ENCODE measurements around the gene SLC34A3. TPM values are rescaled to one million over a fixed set of nuclear protein-coding genes. Genes with fewer than 3 reads are reported as not detected.

SLC34A3 gene
- total RNA-seq, 4 donors from 2014 or later, result not detected

DNA sequence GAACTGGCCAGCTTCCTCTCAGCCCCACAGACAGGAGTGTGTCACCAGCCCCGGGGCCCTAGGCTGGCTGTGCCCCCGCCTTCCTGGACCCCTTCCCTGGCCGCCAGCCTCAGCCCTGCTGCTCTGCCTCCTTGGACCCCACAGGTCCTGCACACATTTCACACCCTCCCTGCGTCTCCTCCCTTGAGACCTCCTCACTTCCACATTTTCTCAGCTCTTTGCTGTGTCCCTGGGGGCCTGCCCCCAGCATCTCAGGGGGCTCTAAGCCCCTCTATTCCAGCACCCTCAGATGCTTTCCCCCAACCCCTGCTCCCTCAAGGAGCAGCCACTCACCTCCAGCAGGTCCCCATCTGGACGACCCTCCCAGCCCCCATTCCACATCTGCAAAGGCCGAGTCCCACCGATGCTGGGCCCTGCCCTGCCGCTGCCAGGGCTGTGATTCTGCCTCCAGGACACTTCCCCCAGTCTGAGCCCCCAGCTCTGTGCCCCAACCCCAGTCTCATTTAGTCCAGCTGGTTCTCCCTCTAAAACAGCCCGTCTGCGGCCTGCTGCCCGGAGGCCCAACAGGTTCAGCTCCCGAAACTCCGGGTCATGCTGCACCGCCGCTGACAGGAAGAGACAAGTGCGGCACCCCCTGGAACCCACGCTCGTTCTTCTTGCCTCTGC, 4.2 kb downstream of the SLC34A3 start:
- TF ChIP-seq, protein P1, sequence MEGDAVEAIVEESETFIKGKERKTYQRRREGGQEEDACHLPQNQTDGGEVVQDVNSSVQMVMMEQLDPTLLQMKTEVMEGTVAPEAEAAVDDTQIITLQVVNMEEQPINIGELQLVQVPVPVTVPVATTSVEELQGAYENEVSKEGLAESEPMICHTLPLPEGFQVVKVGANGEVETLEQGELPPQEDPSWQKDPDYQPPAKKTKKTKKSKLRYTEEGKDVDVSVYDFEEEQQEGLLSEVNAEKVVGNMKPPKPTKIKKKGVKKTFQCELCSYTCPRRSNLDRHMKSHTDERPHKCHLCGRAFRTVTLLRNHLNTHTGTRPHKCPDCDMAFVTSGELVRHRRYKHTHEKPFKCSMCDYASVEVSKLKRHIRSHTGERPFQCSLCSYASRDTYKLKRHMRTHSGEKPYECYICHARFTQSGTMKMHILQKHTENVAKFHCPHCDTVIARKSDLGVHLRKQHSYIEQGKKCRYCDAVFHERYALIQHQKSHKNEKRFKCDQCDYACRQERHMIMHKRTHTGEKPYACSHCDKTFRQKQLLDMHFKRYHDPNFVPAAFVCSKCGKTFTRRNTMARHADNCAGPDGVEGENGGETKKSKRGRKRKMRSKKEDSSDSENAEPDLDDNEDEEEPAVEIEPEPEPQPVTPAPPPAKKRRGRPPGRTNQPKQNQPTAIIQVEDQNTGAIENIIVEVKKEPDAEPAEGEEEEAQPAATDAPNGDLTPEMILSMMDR (IDR thresholded peaks at IDR 0.05; ENCODE audit: low read depth), result no peak

DNA sequence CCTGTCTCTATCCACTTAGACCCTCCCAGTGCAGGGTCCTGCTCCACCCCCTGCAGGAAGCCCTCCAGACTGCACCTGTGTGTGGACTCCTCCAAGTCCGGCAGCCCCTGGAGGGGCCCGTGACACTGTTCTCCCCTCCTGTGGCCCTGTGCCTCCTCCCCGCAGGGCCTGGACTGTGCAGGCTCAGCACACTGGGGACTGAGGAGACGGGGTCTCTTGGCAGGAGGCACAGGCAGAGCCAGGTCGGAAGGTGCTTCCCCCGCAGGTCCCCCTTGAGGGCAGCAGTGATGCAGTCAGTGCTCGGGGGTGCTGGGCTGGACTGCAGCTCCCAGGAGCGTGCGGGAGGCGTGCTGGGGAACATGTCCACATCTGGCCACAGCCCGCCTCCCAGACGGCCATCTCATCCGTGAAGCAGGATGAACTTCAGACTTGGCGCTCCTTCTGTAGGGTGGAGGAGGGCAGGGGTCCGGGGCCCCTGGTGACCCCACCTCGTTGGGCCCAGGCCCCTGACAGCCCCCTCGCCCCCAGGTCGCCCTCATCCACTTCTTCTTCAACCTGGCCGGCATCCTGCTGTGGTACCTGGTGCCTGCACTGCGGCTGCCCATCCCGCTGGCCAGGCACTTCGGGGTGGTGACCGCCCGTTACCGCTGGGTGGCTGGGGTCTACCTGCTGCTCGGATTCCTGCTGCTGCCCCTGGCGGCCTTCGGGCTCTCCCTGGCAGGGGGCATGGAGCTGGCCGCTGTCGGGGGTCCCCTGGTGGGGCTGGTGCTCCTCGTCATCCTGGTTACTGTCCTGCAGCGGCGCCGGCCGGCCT, 4.9 kb downstream of the SLC34A3 start:
- TF ChIP-seq, protein P1 (IDR thresholded peaks at IDR 0.05; ENCODE audit: low read depth), result no peak

DNA sequence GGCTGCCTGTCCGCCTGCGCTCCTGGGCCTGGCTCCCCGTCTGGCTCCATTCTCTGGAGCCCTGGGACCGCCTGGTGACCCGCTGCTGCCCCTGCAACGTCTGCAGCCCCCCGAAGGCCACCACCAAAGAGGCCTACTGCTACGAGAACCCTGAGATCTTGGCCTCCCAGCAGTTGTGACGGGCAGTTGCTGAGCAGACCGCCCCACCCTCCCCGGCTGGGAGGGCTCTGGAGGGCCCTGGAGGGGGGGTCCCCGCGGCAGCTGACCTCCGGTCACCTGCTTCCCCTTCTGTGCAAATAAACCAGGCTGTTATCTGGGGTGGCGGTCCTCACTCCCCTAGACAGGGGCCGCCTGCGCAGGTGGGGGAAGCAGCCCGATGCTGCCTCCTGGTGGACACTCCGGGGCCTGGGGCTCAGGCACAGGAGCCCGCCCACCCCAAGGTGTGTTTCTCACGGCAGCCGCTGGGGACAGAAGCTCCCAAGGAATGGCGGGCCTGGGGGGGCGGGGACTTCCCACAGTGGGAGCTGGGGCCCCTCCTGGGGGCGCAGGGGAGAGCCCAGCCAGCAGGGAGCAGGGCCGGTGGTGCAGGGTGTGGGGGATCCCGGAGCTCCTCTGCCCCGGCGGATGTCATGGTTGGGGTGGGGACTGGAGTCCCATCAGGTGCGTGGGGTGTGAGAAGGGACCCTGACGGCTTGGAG, 5.7 kb downstream of the SLC34A3 start:
- TF ChIP-seq, protein P1 (IDR thresholded peaks at IDR 0.05; ENCODE audit: low read depth), result no peak

DNA sequence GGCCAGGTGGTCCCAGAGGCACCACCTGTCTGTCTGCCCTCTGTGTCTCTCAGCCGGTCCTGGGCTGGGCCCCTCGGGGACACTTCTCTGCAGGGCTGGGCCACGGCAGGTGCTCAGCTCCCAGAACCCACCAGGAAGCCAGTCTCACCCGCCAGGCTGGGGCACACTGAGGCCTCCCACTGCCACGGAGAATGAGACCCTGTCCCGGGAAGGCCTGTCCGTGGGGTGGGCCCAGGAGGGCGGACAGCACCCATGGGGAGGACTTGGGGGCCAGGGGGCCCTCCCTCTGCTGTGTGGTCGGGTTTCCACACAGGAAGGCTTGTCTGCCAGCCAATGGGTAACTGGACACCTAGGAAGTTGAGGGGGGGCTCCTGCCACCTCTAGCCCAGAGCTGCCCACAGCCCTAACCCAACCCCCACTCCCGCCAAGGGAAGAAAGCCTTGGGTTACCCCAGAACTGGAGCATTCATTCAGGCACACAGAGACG, 6.3 kb downstream of the SLC34A3 start:
- TF ChIP-seq, protein P1 (IDR thresholded peaks at IDR 0.05; ENCODE audit: low read depth), result no peak

DNA sequence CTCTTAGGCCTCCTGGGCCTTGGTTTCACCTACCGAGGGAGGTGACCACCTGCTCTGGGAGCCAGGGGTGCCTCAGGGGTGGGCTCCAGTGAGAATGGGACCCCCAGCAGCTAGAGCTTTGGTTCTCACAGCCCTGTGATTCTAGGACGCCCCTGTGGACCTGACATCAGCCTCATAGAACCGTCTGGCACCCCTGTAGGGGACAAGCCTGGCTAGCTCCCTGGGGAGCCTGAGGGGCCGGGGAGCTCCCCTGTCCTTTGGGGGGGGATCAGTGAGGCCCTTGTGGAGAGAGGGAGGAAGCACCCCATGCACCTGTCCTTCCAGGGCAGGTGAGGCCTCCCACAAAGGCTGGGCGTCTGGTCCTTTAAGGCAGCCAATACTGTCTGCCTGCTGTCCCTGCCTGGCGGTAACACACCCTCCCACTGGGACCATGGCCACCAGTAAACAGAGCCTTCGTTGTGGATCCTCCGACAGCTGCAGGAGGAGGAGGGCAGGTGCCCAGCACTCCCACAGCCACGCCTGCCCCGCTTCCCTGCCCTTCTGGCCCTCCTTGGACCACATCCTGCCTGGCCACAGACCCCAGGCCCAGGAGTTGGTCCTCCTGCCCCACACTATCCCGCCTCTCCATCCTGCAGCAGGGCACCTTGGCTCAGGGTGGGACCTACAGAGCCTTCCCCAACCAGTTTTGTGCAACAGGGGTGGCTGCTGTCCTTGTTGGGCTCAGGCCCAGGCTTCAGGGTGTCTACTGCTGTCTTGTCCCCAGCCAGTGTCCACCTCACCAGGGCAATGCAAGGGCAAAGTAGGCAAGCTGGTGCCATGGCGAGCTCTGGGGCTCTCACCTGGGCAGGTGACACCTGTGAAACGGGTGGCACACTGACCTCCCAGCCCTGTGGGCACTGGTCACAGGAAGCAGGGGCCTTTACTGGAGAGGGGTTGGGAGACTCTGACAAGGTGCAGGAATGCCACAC, 7.3 kb downstream of the SLC34A3 start:
- TF ChIP-seq, protein P1 (IDR thresholded peaks at IDR 0.05; ENCODE audit: low read depth), result no peak

DNA sequence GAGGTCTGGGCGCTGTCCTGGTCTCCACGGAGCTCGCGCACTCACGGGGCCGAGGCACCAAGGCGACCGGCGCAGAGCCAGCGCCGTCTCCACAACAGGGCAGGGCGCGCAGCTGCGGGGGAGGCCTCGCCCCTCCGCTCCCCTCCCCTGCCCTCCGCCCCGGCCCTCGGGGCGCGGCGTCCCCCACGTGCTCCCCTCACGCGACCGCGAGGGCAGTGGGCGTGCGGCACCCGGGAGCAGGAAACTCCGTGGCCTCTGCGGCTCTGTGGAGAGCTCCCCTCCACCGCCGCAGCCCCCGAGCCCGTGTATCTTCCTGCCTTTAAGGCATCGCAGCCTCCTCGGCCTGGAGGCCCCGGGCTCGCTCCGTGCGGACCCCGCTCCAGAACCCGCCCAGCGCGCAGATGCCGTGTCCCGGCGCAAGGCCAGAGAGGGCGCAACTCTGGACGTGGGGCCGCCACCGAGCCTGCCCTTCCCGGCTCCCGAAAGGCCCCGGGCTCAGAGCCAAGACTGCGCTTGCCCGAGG, 9.7 kb downstream of the SLC34A3 start:
- TF ChIP-seq, protein P1 (IDR thresholded peaks at IDR 0.05; ENCODE audit: low read depth), result no peak

Measured in subcutaneous adipose tissue (tissue), 4 donors.